Mesothelial cell of epicardium (in vitro differentiated cells): ENCODE results near the gene TTLL6. TPM values are rescaled to one million over a fixed set of nuclear protein-coding genes. Genes with fewer than 3 reads are reported as not detected.
"Not testable (repeated sequence)": the region's sequence is repeated elsewhere in the genome, so short reads cannot be mapped to it uniquely, and the experiment has no call there.

ENCODE experiments used
- DNase-seq, 2 experiments: peaks; one replicate each; pipeline ENCODE4 v3.0.0; 2021; ENCODE audit warnings: low spot score in 2 of 2; ENCODE audit not compliant: unreplicated experiment in 2 of 2
- H3K27ac Mint-ChIP-seq: 2 replicates; pipeline ENCODE4 v1.8.0; 2021; ENCODE audit warnings: mixed read lengths
- H3K27me3 Mint-ChIP-seq: 2 replicates; pipeline ENCODE4 v1.8.0; 2021; ENCODE audit warnings: low read depth, mixed read lengths
- H3K36me3 Mint-ChIP-seq: 2 replicates; pipeline ENCODE4 v1.8.0; 2021; ENCODE audit warnings: mixed read lengths
- H3K4me1 Mint-ChIP-seq: 2 replicates; pipeline ENCODE4 v1.8.0; 2021; ENCODE audit warnings: mixed read lengths
- H3K4me3 Mint-ChIP-seq: 2 replicates; pipeline ENCODE4 v1.8.0; 2021; ENCODE audit warnings: mild to moderate bottlenecking, moderate library complexity, mixed read lengths
- H3K9me3 Mint-ChIP-seq: 2 replicates; pipeline ENCODE4 v1.8.0; 2021; ENCODE audit warnings: mixed read lengths
- total RNA-seq: library from RNA; stranded (reverse); gene quantifications from 3 replicates; pipeline ENCODE4 v1.2.1, GENCODE V29; 2021
- TF ChIP-seq, protein P1 (sequence below): fragments of 200-600 bp; sonication (generic); IDR thresholded peaks from one replicate; pipeline ENCODE4 v1.5.0; 2021; ENCODE audit warnings: antibody characterized with exemption; ENCODE audit not compliant: unreplicated experiment

TTLL6 gene
- total RNA-seq, 1 donor from 2014 or later: not detected

DNA sequence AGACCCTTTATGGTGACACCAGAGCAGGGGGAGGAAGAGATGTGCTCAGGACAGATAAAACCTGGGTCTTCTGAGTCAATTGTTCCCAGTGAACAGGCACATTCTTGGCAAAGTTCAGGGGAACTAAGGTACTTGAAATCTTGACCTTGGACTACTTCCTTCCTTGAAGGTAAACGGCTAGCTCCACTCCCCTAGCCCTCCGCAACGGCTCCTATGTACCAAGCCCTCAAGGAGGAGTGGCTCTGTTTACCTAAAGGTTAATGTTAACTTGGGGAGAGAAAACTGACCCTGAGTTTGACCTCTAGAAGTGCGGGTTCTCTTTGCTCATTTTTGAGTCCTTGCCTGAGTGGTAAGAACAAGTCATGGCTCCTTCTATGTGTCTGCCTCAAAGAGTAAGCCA, 7.8 kb downstream of the TTLL6 start:
- no peaks in the 10 kb centered on the region for H3K9me3 Mint-ChIP-seq
- no peak overlapping the region for H3K27ac Mint-ChIP-seq
- no peak for DNase-seq
- TF ChIP-seq, protein P1, sequence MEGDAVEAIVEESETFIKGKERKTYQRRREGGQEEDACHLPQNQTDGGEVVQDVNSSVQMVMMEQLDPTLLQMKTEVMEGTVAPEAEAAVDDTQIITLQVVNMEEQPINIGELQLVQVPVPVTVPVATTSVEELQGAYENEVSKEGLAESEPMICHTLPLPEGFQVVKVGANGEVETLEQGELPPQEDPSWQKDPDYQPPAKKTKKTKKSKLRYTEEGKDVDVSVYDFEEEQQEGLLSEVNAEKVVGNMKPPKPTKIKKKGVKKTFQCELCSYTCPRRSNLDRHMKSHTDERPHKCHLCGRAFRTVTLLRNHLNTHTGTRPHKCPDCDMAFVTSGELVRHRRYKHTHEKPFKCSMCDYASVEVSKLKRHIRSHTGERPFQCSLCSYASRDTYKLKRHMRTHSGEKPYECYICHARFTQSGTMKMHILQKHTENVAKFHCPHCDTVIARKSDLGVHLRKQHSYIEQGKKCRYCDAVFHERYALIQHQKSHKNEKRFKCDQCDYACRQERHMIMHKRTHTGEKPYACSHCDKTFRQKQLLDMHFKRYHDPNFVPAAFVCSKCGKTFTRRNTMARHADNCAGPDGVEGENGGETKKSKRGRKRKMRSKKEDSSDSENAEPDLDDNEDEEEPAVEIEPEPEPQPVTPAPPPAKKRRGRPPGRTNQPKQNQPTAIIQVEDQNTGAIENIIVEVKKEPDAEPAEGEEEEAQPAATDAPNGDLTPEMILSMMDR: no peak
- no peaks in the 10 kb centered on the region for H3K4me1 Mint-ChIP-seq
- H3K27me3 Mint-ChIP-seq: peaks cover 43% of the 10 kb centered on the region
- H3K36me3 Mint-ChIP-seq: no peaks in the 10 kb centered on the region
- no peak overlapping the region for H3K4me3 Mint-ChIP-seq

DNA sequence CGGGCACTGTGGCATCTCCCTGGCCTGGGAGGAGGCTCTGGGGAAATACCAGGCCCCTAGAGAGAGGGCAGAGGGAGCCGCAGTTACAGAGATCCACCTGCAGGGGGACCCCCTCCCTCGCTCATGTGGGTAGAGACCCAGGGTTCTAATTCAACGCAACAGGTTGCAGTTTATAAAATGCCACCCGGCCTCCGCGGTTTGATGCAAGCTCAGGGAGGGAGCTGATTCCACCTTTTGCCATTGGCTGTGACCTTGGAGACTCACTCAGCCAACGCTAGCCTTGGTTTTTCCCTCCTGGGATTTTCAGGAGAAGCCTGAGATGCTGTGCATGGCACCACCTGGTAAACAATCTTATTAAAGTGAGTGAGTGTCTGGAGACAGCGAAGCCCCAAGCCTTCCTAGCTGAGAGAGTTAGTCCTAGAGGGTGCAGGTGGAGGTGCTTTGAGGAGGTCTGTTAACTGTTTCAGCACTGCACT, 12.1 kb downstream of the TTLL6 start:
- H3K27me3 Mint-ChIP-seq: peaks cover 36% of the 10 kb centered on the region
- peak; percentile 51 to 83 for DNase-seq
- no peaks in the 10 kb centered on the region for H3K36me3 Mint-ChIP-seq
- H3K4me1 Mint-ChIP-seq: peaks cover 3% of the 10 kb centered on the region
- no peaks in the 10 kb centered on the region for H3K9me3 Mint-ChIP-seq
- TF ChIP-seq, protein P1: peak; percentile 92
- H3K27ac Mint-ChIP-seq: no peak overlapping the region
- H3K4me3 Mint-ChIP-seq: no peak overlapping the region

DNA sequence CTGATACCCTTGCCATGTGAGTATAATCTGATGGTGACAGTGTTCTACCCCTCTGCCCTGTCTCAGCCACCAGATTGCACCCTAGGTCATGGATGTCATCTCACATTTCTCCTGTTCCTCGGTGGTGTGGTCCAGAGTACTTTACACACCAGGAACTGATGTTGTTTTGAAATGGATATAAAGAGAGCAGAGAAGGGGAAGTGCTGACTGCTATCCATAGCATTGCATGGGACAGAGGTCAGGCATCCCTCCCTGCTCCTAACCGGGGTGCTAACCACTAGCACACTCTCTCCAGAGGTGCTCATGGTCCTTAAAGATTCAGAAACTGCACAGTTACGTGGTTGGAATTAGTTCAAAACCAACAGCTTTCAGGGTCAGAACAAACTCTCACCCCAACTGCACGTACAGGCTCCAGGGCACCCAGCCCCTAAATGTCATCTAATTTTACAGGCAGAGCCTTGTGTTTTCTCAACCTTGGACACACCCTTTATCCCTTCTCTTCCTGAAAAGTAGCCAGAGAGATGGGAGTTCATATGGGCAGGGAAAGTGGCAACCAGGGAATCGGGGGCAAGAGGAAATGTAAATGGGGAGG, 16.3 kb downstream of the TTLL6 start:
- H3K36me3 Mint-ChIP-seq: no peaks in the 10 kb centered on the region
- H3K4me1 Mint-ChIP-seq: peaks cover 9% of the 10 kb centered on the region
- H3K9me3 Mint-ChIP-seq: no peaks in the 10 kb centered on the region
- H3K27me3 Mint-ChIP-seq: peaks cover 33% of the 10 kb centered on the region
- no peak for DNase-seq
- no peak overlapping the region for H3K4me3 Mint-ChIP-seq
- TF ChIP-seq, protein P1: no peak
- no peak overlapping the region for H3K27ac Mint-ChIP-seq

DNA sequence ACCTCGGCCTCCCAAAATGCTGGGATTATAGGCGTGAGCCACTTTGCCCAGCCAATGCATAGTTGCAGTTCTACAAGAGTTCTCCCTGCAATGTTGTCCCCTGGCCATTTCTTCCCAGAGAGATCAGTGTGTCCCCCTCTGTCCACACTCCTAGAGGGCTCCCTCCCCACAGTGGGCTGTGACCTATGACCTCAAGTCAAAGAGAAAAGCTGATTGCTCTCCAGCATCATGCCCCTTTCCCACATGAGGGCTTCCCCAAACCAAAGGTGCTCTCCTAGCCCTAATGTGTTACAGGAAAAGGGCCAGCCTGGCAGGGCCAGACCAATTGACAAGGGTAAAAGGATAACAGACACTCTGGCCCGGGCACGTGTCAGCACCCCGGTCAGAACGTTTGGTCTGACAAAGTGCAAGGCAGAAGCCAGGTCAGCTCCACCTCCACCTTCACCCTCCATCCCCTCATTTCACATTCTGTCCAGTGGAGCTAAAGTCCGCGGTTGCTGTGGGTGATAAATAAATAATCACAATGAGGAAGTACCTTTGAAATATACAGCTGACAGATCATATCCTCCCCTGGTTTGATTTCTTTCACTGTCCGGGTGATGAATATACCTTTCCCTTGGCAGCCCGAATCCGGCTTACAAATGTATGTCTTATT, 17.8 kb downstream of the TTLL6 start:
- peaks cover 22% of the 10 kb centered on the region for H3K4me1 Mint-ChIP-seq
- H3K9me3 Mint-ChIP-seq: no peaks in the 10 kb centered on the region
- TF ChIP-seq, protein P1: no peak
- no peak overlapping the region for H3K4me3 Mint-ChIP-seq
- DNase-seq: no peak
- no peaks in the 10 kb centered on the region for H3K36me3 Mint-ChIP-seq
- peaks cover 22% of the 10 kb centered on the region for H3K27me3 Mint-ChIP-seq
- no peak overlapping the region for H3K27ac Mint-ChIP-seq

DNA sequence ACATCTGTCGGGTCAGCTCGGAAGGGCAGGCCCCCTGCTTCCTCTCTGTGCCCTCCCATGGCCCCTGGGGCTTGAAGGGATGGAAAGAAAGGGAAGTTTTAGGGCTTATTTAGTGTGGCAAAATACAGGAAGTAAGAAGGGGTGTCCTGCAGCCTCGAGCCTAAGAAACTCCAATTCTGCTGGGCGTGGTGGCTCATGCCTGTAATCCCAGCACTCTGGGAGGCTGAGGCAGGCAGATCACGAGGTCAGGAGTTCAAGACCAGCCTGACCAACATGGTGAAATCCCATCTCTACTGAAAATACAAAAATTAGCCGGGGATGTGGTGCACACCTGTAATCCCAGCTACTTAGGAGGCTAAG, 20.9 kb downstream of the TTLL6 start:
- H3K9me3 Mint-ChIP-seq, H3K36me3 Mint-ChIP-seq, H3K4me3 Mint-ChIP-seq, DNase-seq: not testable (repeated sequence)
- peak overlapping the region; percentile 15 for H3K27ac Mint-ChIP-seq
- peaks cover 25% of the 10 kb centered on the region for H3K27me3 Mint-ChIP-seq
- H3K4me1 Mint-ChIP-seq: peaks cover 24% of the 10 kb centered on the region

DNA sequence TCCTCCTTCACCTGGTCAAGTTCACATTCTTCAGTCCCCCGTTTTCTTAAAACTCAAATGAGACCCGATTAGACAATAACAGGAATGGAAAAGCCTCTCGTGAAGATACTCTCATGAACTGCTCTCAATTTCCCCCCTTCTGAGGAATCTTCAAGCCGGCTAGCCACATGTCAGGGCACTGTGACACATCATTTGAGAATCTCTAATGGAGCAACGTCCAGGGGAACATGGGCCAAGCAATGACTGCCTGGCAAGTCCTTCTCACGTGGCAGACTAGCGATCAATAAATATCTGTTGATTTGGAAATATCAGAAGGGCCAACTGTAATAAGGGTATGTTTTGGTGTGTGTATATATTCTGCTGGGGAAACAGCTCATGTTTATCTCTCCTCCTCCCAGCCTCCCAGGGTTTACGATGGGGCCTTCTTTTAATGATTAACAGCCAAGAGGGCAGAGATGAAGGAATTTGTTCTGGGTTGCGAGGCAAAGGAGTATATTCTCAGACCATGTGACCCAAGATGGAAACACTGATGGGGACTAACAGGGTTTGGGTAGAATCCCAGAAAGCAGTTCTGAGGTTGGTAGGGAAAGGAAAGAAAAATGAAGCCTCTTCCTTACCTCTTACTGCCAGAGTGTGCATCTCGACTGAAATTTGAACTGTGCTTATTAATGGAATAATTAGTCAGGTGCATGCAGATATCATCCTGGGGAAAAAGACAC, 21.4 kb downstream of the TTLL6 start:
- H3K4me1 Mint-ChIP-seq: peaks cover 27% of the 10 kb centered on the region
- TF ChIP-seq, protein P1: no peak
- H3K36me3 Mint-ChIP-seq: no peaks in the 10 kb centered on the region
- peak overlapping the region; percentile 15 for H3K27ac Mint-ChIP-seq
- H3K27me3 Mint-ChIP-seq: peaks cover 20% of the 10 kb centered on the region
- H3K9me3 Mint-ChIP-seq: no peaks in the 10 kb centered on the region
- H3K4me3 Mint-ChIP-seq: no peak overlapping the region
- no peak for DNase-seq
